ENCODE measurements around the gene ENTPD3. TPM values are rescaled to one million over a fixed set of nuclear protein-coding genes. Genes with fewer than 3 reads are reported as not detected.

The ENTPD3 gene
- total RNA-seq = 0.26 and 0.31 TPM in 2 replicates

GRCh38 chr3:40387001-40387894 is at the start of gene ENTPD3:
Gene ENTPD3, plus strand, starts transcription at chr3:40387184. Its CDS starts 874 bp downstream, at chr3:40388058.

GRCh38 chr3:40456940-40457823 is 70.2 kb downstream of the ENTPD3 start, which contains the start of gene RPL14:
Gene RPL14, plus strand, starts transcription at chr3:40457339. Its CDS starts 133 bp downstream, at chr3:40457472.

GRCh38 chr3:40476478-40477470 is 89.8 kb downstream of the ENTPD3 start, which contains the start of gene ZNF619:
Gene ZNF619, plus strand, starts transcription at chr3:40477122. Its CDS starts 858 bp downstream, at chr3:40477980.

Other genes starting within 250 kb of the ENTPD3 start
- 10.8 and 16.7 TPM in 2 replicates for gene EIF1B, start 77.5 kb upstream of the ENTPD3 start, total RNA-seq
- gene RPL14, start 70.2 kb downstream of the ENTPD3 start, total RNA-seq = 417 and 573 TPM in 2 replicates
- 5.3 and 5.7 TPM in 2 replicates for gene ZNF619, start 89.9 kb downstream of the ENTPD3 start, total RNA-seq
- 2.4 and 2.7 TPM in 2 replicates for gene ZNF620, start 118.9 kb downstream of the ENTPD3 start, total RNA-seq
- gene ZNF621, start 137.8 kb downstream of the ENTPD3 start, total RNA-seq = 12.4 and 16.0 TPM in 2 replicates

Measured in aortic smooth muscle cell (primary cell).